GM21515 (cell line): ENCODE measurements around the gene BHMT2.

Experiments
- ATAC-seq: cut with Tn5 transposase; IDR thresholded peaks from one replicate; pipeline ENCODE4 v1.9.1; 2021; ENCODE audit not compliant: unreplicated experiment

The BHMT2 gene

DNA sequence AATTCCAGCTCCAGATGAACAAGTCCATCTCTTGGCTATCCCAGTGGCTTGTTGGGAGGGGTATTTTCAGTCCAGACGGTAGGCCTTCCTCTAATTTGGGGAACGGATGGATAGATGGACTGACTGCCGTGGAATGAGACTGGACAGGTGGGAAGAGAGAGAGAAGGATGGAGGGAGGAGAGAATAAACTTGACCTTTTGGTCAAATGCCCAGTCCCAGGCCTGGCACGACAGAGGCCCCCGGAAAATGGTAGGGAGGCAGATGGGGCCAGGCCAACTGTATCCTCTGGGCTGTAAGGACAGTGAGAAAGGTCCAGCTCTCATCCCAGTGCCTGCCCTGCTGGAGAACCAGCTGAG lies 43.1 kb downstream of the BHMT2 start:
- no peak for ATAC-seq

DNA sequence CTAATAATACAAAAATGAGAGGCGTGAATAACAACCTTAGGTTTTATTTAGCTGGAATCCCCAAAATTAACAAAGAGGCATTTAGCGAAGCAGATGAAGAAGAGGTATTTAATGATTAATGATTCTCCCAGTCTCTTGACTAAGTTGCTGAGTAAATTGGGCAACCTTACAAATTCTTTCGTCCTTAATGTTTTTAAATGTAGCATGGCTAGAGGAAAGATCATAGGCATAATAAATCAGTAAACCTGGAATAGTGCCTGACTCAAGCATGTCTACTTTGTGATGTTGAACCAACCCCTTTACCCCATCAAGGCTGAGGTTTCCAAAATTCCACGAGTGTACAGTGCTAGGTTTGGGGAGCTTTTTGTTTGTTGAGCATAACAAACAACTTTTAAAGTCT lies 49.9 kb downstream of the BHMT2 start:
- no peak for ATAC-seq

DNA sequence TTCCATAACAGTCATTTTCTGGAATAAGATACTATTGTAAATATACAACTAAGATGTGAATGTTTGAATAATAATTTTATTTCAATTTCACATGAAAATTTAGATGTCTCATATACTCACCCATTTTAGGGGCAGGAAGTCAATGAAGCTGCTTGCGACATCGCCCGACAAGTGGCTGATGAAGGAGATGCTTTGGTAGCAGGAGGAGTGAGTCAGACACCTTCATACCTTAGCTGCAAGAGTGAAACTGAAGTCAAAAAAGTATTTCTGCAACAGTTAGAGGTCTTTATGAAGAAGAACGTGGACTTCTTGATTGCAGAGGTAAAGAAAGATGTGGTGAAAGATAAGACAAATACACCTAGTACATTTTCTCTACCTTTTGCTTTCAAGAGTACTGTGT lies 50.7 kb downstream of the BHMT2 start:
- ATAC-seq: no peak

DNA sequence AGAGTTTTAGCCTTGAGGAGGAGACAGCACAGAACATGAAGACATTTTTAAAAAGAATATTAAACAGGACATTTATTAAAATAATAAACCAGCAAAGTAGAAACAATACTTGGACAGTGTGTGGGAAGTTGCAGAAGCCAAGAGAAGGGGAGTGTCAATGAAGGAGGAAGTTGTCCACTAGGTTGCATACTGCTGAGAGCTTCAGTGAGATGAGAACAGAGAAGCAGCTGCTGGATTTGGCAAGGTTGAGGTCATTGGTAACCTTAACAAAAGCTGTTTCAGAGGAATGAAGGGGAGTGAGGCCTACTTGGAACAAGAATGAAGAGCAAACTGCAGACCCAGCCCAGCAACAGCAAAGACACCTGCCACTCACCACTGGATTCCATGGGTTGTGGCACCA lies 53.4 kb downstream of the BHMT2 start:
- ATAC-seq: no peak

DNA sequence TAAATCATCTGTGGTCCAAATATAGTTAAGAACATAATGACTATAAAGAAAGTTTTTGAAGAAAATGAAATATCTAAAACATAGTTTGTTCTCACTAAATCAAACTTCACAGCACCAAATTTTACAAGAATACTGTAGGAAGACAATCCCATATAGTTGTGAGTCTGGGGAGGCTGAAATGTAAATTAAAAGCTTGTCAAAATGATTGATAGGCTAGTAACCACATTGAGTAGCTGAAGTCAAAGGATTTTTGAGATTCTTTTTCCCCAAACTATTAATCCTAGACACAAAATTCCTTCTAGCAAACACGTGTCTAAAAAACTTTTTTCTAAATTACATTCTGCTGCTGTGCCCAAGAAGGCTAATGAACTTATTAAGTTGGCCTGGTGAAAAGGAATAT lies 55.0 kb downstream of the BHMT2 start:
- no peak for ATAC-seq

DNA sequence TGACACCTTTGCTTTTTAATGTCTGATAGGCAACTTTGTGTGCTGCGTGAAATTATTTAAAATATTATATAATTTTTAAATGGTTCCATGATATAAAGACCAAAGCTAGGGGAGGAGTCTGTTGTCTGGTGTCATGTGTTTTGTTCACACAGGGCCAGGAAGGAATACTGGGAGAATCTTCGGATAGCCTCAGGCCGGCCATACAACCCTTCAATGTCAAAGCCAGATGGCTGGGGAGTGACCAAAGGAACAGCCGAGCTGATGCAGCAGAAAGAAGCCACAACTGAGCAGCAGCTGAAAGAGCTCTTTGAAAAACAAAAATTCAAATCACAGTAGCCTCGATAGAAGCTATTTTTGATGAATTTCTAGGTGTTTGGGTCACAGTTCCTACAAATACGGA lies 61.2 kb downstream of the BHMT2 start:
- ATAC-seq: no peak

DNA sequence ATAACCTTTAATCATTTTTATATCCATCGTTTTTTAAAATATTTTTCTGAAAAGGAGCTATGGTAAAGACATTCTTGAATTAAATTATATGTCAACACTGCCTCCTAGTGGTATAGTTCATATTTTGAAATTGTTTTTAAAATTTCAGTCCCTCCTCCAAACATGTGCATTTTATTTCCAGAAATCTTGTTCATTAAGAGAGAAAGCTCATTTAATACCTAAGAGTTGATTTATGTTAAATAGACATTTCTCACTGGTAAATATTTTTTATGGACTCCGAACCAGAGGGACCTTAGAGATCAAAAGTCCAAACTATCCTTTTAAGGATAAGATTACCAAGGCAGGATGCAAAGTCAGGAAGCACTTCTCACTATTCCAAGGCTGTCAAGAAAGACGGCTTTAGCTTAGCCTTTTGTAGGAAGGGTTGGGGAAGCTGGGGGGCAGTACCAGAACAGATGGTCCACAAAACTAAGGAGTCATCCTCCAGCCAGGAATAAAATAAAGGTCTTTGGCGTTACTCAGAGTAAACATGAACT lies 63.6 kb downstream of the BHMT2 start:
- ATAC-seq: no peak

DNA sequence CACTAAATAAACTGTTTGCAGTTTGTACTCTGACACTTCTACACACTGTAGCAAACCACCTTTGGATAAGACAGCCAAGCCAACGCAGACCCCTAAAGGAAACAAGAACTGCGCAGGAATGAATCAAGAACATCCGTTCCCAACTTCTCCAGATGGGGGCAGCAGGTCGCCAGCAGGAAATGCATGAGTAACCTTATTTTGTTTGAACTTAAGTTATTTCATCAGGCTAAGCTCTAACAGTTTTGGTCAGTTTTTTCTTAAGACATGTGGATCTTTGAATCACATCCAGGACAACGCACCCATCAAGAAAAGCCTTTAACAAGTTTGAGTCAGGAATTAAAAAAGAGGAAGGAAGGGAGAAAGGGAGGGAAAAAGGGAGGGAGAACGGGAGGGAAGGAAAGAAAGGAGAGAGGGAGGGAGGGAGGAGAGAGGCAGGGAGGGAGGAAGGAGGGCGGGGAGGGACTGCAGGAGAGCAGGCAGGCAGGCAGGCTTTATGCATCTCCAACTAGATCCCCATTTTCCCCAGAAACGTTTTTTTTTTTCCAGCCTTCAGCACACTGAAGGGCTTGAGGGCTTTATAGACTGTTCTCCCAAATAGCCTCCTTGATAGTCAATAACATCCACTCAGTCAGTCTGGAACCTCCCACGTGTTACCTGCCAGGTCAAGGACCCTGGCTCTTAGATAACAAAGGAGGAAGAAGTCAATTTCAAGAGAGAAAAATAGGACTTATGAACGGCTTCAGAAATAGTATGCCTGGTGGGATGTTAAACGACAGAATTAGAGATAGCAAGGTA lies 64.3 kb downstream of the BHMT2 start:
- ATAC-seq: no peak

DNA sequence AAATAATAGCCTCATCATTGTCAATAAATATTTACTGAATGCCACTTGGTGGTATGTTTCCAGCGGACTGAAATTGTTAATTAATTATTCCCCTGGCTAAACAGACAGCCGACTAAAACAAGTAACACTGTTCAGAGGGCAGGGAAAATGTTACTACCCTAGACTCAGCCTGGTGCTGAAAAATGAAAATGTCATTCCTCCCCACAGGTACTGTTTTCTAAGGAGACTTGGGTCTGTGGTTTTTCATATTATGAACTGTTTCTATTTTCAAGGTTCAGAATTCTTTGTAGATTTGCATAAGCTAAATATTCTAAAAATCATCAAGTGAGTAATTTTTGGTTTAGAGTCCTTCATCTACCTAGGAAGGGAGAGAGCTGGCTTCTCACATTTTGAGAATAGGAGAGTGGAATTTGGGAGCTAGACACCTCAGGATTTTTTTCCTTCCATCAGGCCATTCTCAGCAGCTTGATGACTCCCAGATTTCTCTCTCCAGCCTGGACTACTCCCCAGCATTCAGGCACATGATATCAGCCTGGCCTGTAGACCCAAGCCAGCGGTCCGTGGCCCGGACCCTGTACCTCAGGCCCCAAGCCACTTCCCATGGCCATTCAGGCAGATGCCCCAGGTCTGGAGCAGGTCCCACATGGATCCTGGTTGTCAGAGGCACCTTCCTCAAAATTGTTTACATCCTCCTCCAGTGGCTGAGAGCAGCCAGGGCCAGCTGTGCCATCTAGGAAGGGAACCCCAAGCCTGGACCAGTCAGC lies 66.4 kb downstream of the BHMT2 start:
- no peak for ATAC-seq

DNA sequence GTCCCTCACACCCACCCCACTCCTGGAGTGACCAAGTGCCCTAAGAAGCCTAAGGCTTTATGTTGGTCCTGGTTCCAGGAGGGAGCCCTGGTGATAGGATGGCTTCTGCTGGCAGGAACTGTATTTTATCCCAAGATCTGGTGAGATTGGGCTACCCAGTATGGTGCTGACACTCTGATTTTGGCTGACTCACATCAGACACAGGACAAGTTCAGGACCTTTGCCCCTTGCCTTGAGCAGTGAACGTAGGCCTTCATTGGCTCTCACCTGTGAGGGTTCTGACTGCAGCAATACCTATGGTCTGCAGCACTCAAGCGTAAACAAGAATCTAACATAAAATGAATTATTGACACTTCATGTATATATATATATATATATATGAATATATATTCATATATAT lies 67.1 kb downstream of the BHMT2 start:
- ATAC-seq: no peak
